OCI-M2 (cell line): ENCODE data around the gene FBXL20.
A peak's percentile ranks its signal among the peaks of the same experiment; 100 is the strongest.
"Not testable (repeated sequence)": the region's sequence is repeated elsewhere in the genome, so short reads cannot be mapped to it uniquely, and the experiment has no call there.

ENCODE experiments used
- DNase-seq: peaks from one replicate; lab custom pipeline; 2025; ENCODE audit not compliant: unreplicated experiment; lab: John Stamatoyannopoulos, UW

Gene FBXL20

GRCh38 chr17:39261286-39261685 is 140.1 kb downstream of the FBXL20 start:
- DNase-seq = no peak

GRCh38 chr17:39252788-39253460 is 148.5 kb downstream of the FBXL20 start:
- no peak for DNase-seq

- DNase-seq = no peak
These were observed 149.4 kb downstream of the FBXL20 start for GRCh38 chr17:39251997-39252396.

- not testable (repeated sequence) for DNase-seq
These were observed 151.3 kb downstream of the FBXL20 start for GRCh38 chr17:39250076-39250475.

GRCh38 chr17:39246274-39246673 is 155.2 kb downstream of the FBXL20 start:
- no peak for DNase-seq

GRCh38 chr17:39244600-39245570 is 156.5 kb downstream of the FBXL20 start:
- DNase-seq = peak; percentile 41

- DNase-seq = no peak
These were observed 157.3 kb downstream of the FBXL20 start for GRCh38 chr17:39244016-39244599.

- no peak for DNase-seq
These were observed 158.3 kb downstream of the FBXL20 start for GRCh38 chr17:39243155-39243554.

- DNase-seq = no peak
These were observed 160.8 kb downstream of the FBXL20 start for GRCh38 chr17:39240631-39241030.

- DNase-seq = no peak
These were observed 161.6 kb downstream of the FBXL20 start for GRCh38 chr17:39239640-39240314.

GRCh38 chr17:39238311-39238972 is 163.0 kb downstream of the FBXL20 start:
- no peak for DNase-seq

- no peak for DNase-seq
These were observed 163.8 kb downstream of the FBXL20 start for GRCh38 chr17:39237586-39237985.

- DNase-seq = no peak
These were observed 164.4 kb downstream of the FBXL20 start for GRCh38 chr17:39236981-39237441.

GRCh38 chr17:39236450-39236927 is 164.9 kb downstream of the FBXL20 start:
- no peak for DNase-seq

- DNase-seq = peak; percentile 20
These were observed 165.6 kb downstream of the FBXL20 start for GRCh38 chr17:39235555-39236449.

- DNase-seq = no peak
These were observed 169.6 kb downstream of the FBXL20 start for GRCh38 chr17:39231591-39232551.

GRCh38 chr17:39231091-39231561 is 170.3 kb downstream of the FBXL20 start:
- DNase-seq = no peak

- no peak for DNase-seq
These were observed 171.1 kb downstream of the FBXL20 start for GRCh38 chr17:39230361-39230760.
